ENCODE data around the gene PHRF1.

Gene PHRF1

DNA sequence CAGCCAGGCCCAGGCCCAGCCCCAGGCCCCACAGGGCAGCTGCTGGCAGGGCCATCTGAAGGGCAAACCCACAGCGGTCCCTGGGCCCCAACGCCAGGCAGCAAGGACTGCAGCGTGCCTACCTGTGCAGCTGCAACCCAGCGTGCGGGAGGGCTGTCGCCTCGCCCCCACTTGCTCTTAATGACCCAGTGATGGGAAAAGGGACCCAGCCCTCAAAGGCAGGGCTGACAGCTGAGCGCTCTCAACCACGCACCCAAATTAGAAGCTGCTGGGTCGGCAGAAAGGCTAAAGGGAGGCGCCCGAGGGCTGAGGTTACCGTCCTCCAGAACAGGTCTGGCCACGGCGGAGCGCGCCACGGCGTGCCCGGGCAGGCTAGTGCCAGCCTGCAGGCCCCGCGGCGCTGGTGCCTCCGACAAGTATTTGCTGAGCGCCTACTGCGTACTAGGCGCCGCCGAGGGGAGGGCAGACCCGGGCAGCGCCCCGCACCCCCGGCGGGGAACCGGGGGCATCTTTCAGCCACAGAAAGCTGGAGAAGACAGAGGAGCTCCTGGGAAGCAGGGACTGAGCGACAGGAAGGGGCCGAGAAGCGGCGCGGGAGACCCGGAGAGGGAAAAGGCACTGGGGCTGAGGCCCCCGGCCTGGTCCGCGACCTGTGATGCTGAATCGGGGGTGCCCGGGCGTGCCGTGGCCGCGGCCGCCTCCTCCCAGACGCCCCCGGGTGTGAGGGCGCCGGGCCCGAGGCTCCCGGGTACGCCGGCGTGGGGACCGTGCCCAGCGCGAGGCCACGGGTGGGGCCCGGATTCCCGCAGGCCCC lies 41.7 kb upstream of the PHRF1 start:
- Histone ChIP-seq H3K9me3 (no peaks in the 10 kb centered on the region), H3K27me3 (ENCODE audit: low read depth) (no peaks in the 10 kb centered on the region), H3K4me1 (no peaks in the 10 kb centered on the region; the same call in 1 of the 2 replicates), H3K4me3 (peak overlapping the region; percentile 77), H3K36me3 (replicated peaks) (peaks cover 26% of the 10 kb centered on the region)
- peak in 1 of 2 experiments; percentile 43 for DNase-seq (ENCODE audit: low spot score in 2 of 2)
- in situ Hi-C loops (cut with MboI; ENCODE audit: low sequenced_read_pairs) = no loop called here

DNA sequence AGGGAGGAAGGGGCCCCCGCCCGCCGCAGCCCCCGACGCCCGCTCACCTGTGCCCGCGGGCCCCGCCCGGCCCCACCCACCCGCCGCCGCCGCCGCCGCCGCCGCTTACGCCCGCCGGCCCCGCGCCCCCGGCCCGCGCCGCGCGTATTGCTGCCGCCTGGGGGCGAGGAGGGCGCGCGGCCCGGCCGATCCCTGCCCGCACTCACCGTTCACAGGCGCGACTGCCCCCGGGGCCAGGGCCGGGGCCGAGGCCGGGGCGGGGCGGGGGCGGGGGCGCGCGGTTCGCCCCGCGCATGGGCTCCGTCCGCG lies 41.1 kb upstream of the PHRF1 start:
- peak overlapping the region; percentile 77; the same call in 1 of the 2 replicates for H3K4me3 ChIP-seq
- no peaks in the 10 kb centered on the region for H3K27me3 ChIP-seq (ENCODE audit: low read depth)
- H3K9me3 ChIP-seq = no peaks in the 10 kb centered on the region
- peaks cover 26% of the 10 kb centered on the region for H3K36me3 ChIP-seq (replicated peaks)
- DNase-seq (ENCODE audit: low spot score in 2 of 2) = no peak
- H3K4me1 ChIP-seq = no peaks in the 10 kb centered on the region; the same call in 1 of the 2 replicates
- in situ Hi-C loops (cut with MboI; ENCODE audit: low sequenced_read_pairs) = no loop called here

DNA sequence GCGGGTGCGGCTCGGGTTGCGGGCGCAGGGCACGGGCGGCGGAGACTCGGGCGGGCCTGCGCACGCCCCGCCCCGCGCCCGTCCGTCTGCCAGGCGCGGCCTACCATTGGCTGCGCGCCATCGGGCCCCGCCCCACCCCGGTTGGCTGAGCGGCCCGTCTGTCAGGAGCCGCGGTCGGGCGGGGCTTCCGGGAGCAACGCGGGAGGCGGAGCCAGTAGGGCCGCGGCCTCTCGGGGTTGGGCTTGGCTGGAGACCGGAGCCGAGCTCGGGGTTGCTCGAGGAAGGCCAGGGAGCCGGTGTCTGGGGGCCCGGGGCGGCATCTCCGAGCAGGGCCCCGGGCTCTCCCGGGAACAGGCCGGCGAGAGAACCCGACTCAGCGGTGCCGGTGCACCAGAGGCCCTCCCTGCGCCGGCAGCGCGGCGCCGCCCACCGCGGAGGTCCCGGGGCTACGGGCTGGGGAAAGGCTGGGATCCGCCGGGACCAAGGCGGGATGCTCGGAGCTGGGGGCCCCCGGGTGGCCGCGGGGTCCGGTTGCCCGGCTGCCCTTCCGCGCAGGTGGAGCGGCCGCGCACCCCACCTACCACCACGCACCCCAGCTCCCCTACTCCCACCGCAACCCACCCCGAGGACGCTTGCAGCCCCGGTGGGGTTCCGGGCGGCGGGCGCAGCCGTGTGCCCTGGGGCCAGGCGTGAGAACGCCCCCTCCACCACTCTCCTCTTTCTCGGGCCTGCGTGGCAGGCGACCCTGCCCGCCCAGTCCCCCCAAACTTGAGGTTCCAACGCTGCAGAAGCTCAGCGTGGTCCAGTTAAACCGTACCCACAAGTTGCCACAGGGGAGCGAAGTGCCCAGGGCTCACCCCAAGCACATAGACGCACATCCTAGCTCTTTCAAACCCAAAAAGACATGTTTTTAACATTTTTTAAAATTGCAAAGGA lies 40.5 kb upstream of the PHRF1 start, which contains the start of gene HRAS:
Gene HRAS, minus strand, starts transcription at position 58 of the 936 bp plus-strand sequence.
- Histone ChIP-seq H3K4me1 (no peaks in the 10 kb centered on the region; the same call in 1 of the 2 replicates), H3K27me3 (ENCODE audit: low read depth) (no peaks in the 10 kb centered on the region), H3K4me3 (peak within 1 kb of the TSS; percentile 77), H3K9me3 (no peaks in the 10 kb centered on the region), H3K36me3 (replicated peaks) (peaks cover 26% of the 10 kb centered on the region)
- in situ Hi-C loops (cut with MboI; ENCODE audit: low sequenced_read_pairs) = no loop called here
- DNase-seq (ENCODE audit: low spot score in 2 of 2) = peak; percentile 87 to 95

DNA sequence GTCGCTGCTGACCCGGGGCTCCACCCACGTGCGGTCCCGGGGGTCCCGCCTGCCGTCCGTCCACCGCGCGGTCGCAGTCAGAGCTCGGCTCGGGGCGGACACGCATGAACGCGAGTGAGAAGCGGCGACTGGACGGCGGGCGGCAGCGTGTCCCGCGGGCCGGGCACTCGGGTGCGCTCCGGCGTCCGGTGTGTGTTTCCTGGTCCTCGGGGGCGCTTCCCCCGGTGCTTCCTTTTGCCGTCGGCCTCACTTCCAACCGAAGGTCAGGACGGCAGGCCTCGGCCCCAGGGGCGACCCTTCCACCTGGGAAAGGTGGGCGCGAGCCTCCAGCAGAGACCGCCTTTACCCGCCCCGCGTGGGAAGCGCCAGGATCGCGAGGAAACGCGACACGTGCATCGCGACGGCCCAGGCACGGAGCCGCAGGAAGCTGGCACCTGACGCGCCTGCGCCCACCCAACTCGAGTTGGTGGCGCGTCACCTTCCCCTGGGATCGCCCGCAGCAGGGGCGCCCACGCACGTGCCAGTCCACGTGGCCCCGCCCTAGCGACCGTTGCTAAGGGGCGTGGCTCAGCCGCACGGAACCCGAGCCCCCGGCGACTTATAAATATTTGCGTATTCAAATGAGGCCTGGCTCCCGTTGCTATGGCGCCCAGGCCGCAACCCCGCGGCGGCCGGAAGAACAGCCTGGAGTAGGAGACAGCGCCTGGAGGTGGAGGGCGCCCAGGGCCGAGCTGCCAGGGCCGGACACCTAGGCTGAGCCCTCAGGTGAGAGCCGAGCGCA lies 39.2 kb upstream of the PHRF1 start, which contains the start of gene LRRC56:
Gene LRRC56, plus strand, starts transcription at position 687 of the 781 bp plus-strand sequence. CDS start 3,158 bp downstream, outside the sequence.
- H3K4me1 ChIP-seq = no peaks in the 10 kb centered on the region; the same call in 1 of the 2 replicates
- H3K9me3 ChIP-seq = no peaks in the 10 kb centered on the region
- in situ Hi-C loops (cut with MboI; ENCODE audit: low sequenced_read_pairs) = no loop called here
- H3K4me3 ChIP-seq = peak within 1 kb of the TSS; percentile 67
- no peaks in the 10 kb centered on the region for H3K27me3 ChIP-seq (ENCODE audit: low read depth)
- H3K36me3 ChIP-seq (replicated peaks) = peaks cover 20% of the 10 kb centered on the region
- peak in 1 of 2 experiments; percentile 65 for DNase-seq (ENCODE audit: low spot score in 2 of 2)

DNA sequence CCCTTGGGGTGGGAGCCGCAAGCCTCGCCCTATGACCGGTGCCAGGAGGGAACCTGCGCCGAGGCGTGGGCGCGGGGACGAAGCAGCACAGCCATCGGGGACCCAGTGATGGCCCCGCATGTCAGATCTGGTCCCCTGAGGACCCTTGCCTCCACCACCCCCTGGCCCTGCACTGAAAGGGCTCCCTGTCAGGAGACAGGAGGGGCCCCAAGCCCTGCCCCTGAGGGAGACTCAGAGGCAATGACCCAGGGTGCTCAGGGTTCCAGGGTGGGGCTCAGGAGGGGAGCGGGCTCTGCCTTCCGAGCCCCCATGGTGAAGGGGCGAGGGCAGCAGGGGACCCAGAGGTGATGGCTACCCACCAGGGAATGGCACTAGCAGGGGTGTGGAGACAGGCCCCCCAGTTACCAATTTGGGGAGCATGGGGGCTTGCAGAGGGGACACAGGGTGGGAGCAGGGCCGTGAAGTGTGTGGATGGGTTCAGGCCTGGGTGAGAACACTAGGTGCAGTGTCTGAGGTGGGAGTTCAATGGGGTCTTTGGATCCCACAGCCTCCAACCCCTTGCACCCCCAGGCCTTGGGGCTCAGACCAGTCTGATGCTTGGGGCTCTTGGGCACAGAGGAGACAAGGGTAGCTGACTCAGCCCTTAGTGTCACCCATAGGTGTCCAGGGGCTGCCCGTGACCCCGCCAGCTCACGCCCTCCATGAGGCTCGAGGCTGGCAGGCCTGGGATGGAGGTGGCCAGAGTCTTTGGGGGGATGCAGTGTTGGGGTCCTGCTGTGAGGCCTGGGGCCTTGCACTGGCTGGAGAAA lies 38.4 kb upstream of the PHRF1 start:
- DNase-seq (ENCODE audit: low spot score in 2 of 2) = no peak
- H3K4me1 ChIP-seq = no peaks in the 10 kb centered on the region; the same call in 1 of the 2 replicates
- no peaks in the 10 kb centered on the region for H3K9me3 ChIP-seq
- in situ Hi-C loops (cut with MboI; ENCODE audit: low sequenced_read_pairs) = no loop called here
- H3K27me3 ChIP-seq (ENCODE audit: low read depth) = no peaks in the 10 kb centered on the region
- H3K36me3 ChIP-seq (replicated peaks) = peaks cover 12% of the 10 kb centered on the region
- H3K4me3 ChIP-seq = no peak overlapping the region

DNA sequence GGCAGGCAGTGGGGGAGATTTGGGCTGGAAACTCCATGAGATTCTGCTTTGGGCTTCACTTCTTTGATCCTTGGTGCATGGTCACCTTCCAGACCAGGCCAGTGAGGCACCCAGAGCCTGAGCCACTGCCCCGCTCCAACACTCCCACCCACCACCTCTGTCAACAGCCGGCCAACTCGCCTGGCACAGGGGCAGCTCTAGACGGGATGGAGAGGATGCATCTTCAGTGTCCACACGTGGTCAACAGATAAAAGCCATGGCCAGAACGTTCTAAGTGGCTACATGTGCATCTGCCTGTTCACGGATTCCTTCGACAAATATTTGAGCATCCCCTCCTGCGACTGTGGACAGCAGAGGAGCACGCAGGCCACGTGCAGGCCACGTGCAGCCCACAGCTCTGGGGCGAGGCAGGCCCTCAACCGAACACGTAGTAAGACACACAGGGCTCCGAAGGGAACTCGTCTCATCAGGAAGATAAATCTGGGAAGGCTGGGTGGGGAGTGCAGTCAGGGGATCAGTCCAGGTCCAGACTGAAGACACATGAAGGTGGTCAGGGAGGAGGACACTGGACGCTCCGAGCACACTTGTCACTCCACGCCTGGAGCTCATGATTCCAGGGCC lies 37.7 kb upstream of the PHRF1 start:
- Histone ChIP-seq H3K4me1 (no peaks in the 10 kb centered on the region; the same call in 1 of the 2 replicates), H3K27me3 (ENCODE audit: low read depth) (no peaks in the 10 kb centered on the region), H3K36me3 (replicated peaks) (peaks cover 5% of the 10 kb centered on the region; the same call in 1 of the 2 replicates), H3K4me3 (no peak overlapping the region), H3K9me3 (no peaks in the 10 kb centered on the region)
- in situ Hi-C loops (cut with MboI; ENCODE audit: low sequenced_read_pairs) = no loop called here
- DNase-seq (ENCODE audit: low spot score in 2 of 2) = no peak

DNA sequence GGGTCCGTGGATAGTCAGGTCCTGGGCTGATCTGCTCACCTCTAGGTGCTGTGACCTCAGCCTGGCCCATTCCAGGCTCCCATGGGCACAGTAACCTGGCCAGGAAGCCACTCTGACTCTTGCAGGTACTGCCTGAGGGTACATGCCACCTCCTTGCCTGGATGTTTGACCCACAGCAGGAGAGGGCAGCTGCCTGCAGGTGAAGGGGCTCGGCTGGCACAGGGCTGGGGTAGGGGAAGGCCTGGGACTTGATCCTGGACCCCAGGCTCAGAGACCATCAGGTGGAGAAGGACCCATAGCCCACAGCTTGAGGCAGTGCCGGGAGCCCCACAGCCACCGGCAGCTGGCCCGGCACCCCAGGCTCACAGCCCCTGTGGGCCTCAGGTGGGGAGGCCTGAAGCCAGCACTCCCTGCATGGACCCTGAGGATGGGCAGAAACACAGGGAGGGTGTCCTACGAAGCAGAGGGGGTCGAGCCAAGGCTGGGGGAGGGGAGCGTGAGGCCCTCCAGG lies 36.2 kb upstream of the PHRF1 start:
- Histone ChIP-seq H3K4me1 (no peaks in the 10 kb centered on the region; the same call in 1 of the 2 replicates), H3K4me3 (no peak overlapping the region), H3K9me3 (no peaks in the 10 kb centered on the region), H3K27me3 (ENCODE audit: low read depth) (no peaks in the 10 kb centered on the region), H3K36me3 (replicated peaks) (no peaks in the 10 kb centered on the region)
- in situ Hi-C loops (cut with MboI; ENCODE audit: low sequenced_read_pairs) = no loop called here
- DNase-seq (ENCODE audit: low spot score in 2 of 2) = no peak

DNA sequence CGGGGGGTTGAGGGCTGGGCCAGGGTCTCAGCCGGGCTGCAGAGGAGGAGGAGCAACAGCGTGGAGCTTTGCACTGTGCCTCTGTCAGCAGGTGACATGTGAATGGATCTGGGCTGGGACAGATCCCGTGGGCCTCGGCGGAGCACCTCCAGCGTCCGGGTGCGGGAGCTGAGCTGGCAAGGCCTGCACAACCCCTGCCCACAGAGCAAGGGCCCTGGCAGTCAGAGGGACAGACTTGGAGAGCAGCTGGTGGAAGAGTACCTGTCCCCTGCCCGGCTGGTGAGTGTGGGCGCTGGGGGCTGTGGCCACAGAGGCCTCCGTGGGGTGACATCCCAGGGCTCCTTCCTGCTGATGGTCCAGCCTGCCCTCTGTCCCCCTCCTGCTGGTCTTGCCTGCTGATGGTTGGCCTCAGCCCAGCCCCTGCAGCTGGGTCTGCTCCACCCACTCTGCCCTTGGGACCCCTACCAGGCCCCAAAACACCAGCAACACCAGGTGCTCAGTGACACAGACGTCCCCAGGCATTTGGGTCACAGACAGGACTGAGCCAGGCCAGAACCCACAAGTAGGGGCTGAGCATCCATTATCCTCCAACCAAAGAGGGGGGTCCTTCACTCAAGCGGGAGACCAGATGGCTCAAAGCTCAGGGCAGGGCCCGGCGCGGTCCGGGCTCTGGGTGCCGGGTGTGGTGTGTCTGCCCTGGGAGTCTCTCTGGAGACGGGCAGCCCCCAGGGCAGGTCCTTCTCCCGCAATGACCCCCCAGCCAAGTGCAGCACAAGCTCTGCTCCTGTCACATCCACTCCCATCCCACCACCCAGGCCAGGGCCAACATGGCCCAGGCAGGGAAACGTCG lies 35.5 kb upstream of the PHRF1 start:
- DNase-seq (ENCODE audit: low spot score in 2 of 2) = no peak
- Histone ChIP-seq H3K36me3 (replicated peaks) (no peaks in the 10 kb centered on the region), H3K4me3 (no peak overlapping the region), H3K4me1 (no peaks in the 10 kb centered on the region; the same call in 1 of the 2 replicates), H3K27me3 (ENCODE audit: low read depth) (no peaks in the 10 kb centered on the region), H3K9me3 (no peaks in the 10 kb centered on the region)
- in situ Hi-C loops (cut with MboI; ENCODE audit: low sequenced_read_pairs) = no loop called here

DNA sequence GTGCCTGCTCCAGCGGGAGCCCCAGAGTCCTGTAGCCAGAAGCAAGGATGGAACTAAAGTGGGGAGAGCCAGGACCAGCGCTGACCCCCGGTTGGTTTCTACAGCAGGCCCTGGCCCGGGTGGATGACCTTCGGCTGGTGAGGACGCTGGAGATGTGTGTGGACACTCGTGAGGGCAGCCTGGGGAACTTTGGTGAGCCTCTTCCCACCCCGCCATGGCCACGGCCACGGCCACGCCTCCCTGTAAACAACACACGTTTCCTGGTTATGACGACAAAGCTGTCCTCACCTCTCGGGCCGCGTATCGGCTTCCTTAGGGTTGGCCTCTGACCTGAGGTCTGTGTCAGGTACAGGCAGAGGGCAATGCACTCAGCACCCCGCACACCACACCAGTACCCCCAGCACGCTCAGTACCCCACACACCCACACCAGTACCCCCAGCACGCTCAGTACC lies 34.8 kb upstream of the PHRF1 start:
- in situ Hi-C loops (cut with MboI; ENCODE audit: low sequenced_read_pairs) = no loop called here
- H3K4me1 ChIP-seq = no peaks in the 10 kb centered on the region; the same call in 1 of the 2 replicates
- no peaks in the 10 kb centered on the region for H3K27me3 ChIP-seq (ENCODE audit: low read depth)
- no peak for DNase-seq (ENCODE audit: low spot score in 2 of 2)
- H3K9me3 ChIP-seq = no peaks in the 10 kb centered on the region
- no peaks in the 10 kb centered on the region for H3K36me3 ChIP-seq (replicated peaks)
- H3K4me3 ChIP-seq = no peak overlapping the region

DNA sequence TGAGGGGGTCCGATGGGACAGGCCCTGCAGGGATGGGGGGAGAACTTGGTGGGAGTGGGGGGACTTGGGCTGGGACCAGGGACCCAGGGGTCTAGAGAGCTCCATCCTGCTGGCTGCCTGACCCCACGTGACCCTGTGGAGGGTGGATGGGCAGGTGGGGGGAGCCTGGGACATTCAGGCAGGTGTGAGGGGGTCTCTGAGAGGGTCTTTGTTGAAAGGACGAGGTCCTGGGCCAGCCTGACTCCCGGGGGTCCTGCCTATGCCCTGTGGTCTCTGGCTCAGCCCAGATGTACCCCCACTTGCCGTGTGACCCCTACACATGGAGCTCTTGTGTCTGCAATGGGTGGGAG lies 31.5 kb upstream of the PHRF1 start:
- H3K9me3 ChIP-seq = no peaks in the 10 kb centered on the region
- no peak overlapping the region for H3K4me3 ChIP-seq
- H3K36me3 ChIP-seq (replicated peaks) = no peaks in the 10 kb centered on the region
- in situ Hi-C loops (cut with MboI; ENCODE audit: low sequenced_read_pairs) = no loop called here
- no peak for DNase-seq (ENCODE audit: low spot score in 2 of 2)
- H3K27me3 ChIP-seq (ENCODE audit: low read depth) = no peaks in the 10 kb centered on the region
- no peaks in the 10 kb centered on the region for H3K4me1 ChIP-seq

DNA sequence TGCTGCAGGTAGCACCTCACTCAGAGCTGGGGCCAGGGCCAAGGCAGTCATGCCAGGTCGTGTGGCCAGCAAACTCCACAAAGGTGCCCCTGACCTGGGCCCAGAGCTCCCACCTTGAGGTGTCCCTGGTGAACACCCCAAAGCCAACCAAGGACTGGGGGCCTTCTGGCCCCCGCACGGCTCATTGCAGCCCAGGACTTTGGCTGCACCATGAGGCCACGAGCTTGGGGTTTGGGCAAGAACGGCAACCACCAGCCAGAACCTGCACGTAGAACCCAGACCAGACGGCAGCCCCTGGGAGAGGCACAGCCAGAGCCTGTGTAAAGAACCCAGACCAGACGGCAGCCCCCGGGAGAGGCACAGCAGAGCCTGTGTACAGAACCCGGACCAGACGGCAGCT lies 31.1 kb upstream of the PHRF1 start:
- Histone ChIP-seq H3K4me3 (no peak overlapping the region), H3K27me3 (ENCODE audit: low read depth) (no peaks in the 10 kb centered on the region), H3K36me3 (replicated peaks) (no peaks in the 10 kb centered on the region), H3K9me3 (no peaks in the 10 kb centered on the region), H3K4me1 (no peaks in the 10 kb centered on the region)
- in situ Hi-C loops (cut with MboI; ENCODE audit: low sequenced_read_pairs) = no loop called here
- DNase-seq (ENCODE audit: low spot score in 2 of 2) = no peak
